Caco-2 (cell line): ENCODE data around the gene TRAK1. TPM values are rescaled to one million over a fixed set of nuclear protein-coding genes. Genes with fewer than 3 reads are reported as not detected.
A peak's percentile ranks its signal among the peaks of the same experiment; 100 is the strongest.

Source experiments
- BruUV-seq: library from RNA; stranded (reverse); fragments of 400-500 nt; replicated peaks from 2 replicates; lab custom pipeline; 2021; lab: Mats Ljungman, UMichigan
- CTCF ChIA-PET: fragments of 300-600 bp; sonication (Branson Sonifier 250); formaldehyde crosslinking; loops from one replicate; lab custom pipeline; 2022; ENCODE audit warnings: antibody characterized with exemption; lab: Charles Lee
- POLR2A ChIA-PET: fragments of 300-600 bp; sonication (Branson Sonifier 250); formaldehyde crosslinking; loops from one replicate; lab custom pipeline; 2022; ENCODE audit warnings: antibody characterized with exemption; lab: Charles Lee
- DNase-seq, 2 experiments: peaks; one replicate each; pipeline versions ENCODE4 v3.0.0 to v3.0.0-alpha.2; 2020 to 2022
- H3K27me3 ChIP-seq: replicated peaks from 2 replicates; pipeline ENCODE4 v1.6.0; 2011; ENCODE audit warnings: low read length; ENCODE audit not compliant: control insufficient read depth, insufficient read depth
- H3K36me3 ChIP-seq: 2 replicates; pipeline ENCODE4 v1.5.1; 2011; ENCODE audit warnings: low read length; ENCODE audit not compliant: control insufficient read depth, insufficient read depth
- H3K4me1 ChIP-seq: fragments of 250-450 bp; sonication (Bioruptor Pico); 2 replicates; pipeline ENCODE4 v1.5.1; 2020; ENCODE audit warnings: mild to moderate bottlenecking
- H3K4me3 ChIP-seq: 2 replicates; pipeline ENCODE4 v1.5.1; 2011; ENCODE audit warnings: low read depth, mild to moderate bottlenecking, control low read depth, low read length
- H3K9me3 ChIP-seq: fragments of 250-450 bp; sonication (Bioruptor Pico); 2 replicates; pipeline ENCODE4 v1.5.1; 2020; ENCODE audit warnings: mild to moderate bottlenecking, moderate library complexity
- H3K27ac Mint-ChIP-seq: one replicate; pipeline ENCODE4 v1.8.0; 2022; ENCODE audit warnings: mixed read lengths; ENCODE audit not compliant: unreplicated experiment
- H3K27me3 Mint-ChIP-seq: one replicate; pipeline ENCODE4 v1.8.0; 2022; ENCODE audit warnings: mixed read lengths; ENCODE audit not compliant: insufficient read depth, unreplicated experiment
- H3K36me3 Mint-ChIP-seq: one replicate; pipeline ENCODE4 v1.8.0; 2022; ENCODE audit warnings: mild to moderate bottlenecking, mixed read lengths; ENCODE audit not compliant: insufficient read depth, unreplicated experiment
- H3K4me1 Mint-ChIP-seq: one replicate; pipeline ENCODE4 v1.8.0; 2022; ENCODE audit warnings: low read depth, mixed read lengths; ENCODE audit not compliant: unreplicated experiment
- H3K4me3 Mint-ChIP-seq: one replicate; pipeline ENCODE4 v1.8.0; 2022; ENCODE audit warnings: mild to moderate bottlenecking, moderate library complexity, mixed read lengths; ENCODE audit not compliant: unreplicated experiment
- H3K9me3 Mint-ChIP-seq: one replicate; pipeline ENCODE4 v1.8.0; 2022; ENCODE audit warnings: mixed read lengths; ENCODE audit not compliant: unreplicated experiment
- intact Hi-C: fragments of 100-400 bp; cut with micrococcal nuclease; formaldehyde crosslinking; loops from one replicate; pipeline ENCODE4 v1.10.0; 2022; ENCODE audit not compliant: unreplicated experiment
- total RNA-seq: library from RNA; stranded (reverse); gene quantifications from 2 replicates; pipeline ENCODE4 v1.2.3, GENCODE V29; 2022
- TF ChIP-seq, protein P1 (sequence below), 2 experiments: fragments of 200-600 bp in 1 of 2; IDR thresholded peaks; 1 replicate in 1 of 2; 2 replicates in 1 of 2; pipeline versions ENCODE4 v1.5.1 to v1.8.0; 2011 to 2022; ENCODE audit warnings: antibody characterized with exemption in 1 of 2, control low read depth in 1 of 2, inconsistent platforms in 1 of 2, low read depth in 1 of 2, low read length in 1 of 2, mild to moderate bottlenecking in 1 of 2, moderate library complexity in 1 of 2; ENCODE audit not compliant: insufficient read depth in 1 of 2, severe bottlenecking in 1 of 2, unreplicated experiment in 1 of 2

Gene TRAK1
- total RNA-seq, 1 experiment from 2014 or later: 33.3 TPM

DNA sequence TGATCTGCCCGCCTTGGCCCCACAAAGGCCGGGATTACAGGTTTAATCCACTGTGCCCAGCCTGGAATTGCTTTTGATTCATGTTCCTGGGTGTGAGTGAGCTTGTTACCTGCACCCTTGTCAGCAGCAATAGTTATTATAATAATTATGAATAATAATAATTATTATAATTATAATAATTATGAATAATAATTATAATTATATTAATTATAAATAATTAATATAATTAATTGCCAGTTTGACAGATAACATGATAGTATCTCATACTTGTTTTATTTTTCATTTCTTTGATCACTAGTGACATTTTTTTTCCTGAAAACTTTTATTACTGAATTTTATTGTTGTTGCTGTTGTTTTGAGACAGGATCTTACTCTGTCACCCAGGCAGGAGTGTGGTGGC, 21.1 kb upstream of the TRAK1 start:
- Mint-ChIP-seq H3K27me3 (no peaks in the 10 kb centered on the region), H3K4me3 (no peak overlapping the region), H3K9me3 (no peaks in the 10 kb centered on the region), H3K27ac (no peak overlapping the region), H3K36me3 (no peaks in the 10 kb centered on the region), H3K4me1 (no peaks in the 10 kb centered on the region)
- Histone ChIP-seq H3K4me1 (no peaks in the 10 kb centered on the region), H3K4me3 (no peak overlapping the region), H3K27me3 (no peaks in the 10 kb centered on the region), H3K36me3 (no peaks in the 10 kb centered on the region), H3K9me3 (no peaks in the 10 kb centered on the region)
- ChIA-PET POLR2A (no interaction called here), CTCF (no interaction called here)
- TF ChIP-seq, protein P1, sequence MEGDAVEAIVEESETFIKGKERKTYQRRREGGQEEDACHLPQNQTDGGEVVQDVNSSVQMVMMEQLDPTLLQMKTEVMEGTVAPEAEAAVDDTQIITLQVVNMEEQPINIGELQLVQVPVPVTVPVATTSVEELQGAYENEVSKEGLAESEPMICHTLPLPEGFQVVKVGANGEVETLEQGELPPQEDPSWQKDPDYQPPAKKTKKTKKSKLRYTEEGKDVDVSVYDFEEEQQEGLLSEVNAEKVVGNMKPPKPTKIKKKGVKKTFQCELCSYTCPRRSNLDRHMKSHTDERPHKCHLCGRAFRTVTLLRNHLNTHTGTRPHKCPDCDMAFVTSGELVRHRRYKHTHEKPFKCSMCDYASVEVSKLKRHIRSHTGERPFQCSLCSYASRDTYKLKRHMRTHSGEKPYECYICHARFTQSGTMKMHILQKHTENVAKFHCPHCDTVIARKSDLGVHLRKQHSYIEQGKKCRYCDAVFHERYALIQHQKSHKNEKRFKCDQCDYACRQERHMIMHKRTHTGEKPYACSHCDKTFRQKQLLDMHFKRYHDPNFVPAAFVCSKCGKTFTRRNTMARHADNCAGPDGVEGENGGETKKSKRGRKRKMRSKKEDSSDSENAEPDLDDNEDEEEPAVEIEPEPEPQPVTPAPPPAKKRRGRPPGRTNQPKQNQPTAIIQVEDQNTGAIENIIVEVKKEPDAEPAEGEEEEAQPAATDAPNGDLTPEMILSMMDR (IDR thresholded peaks at IDR 0.05; ENCODE audit: insufficient read depth in 1 of 2, low read depth in 1 of 2, low read length in 1 of 2, severe bottlenecking in 1 of 2, unreplicated experiment in 1 of 2): no peak
- no peak for DNase-seq
- no TSS peak for BruUV-seq
- intact Hi-C loops: no loop called here

DNA sequence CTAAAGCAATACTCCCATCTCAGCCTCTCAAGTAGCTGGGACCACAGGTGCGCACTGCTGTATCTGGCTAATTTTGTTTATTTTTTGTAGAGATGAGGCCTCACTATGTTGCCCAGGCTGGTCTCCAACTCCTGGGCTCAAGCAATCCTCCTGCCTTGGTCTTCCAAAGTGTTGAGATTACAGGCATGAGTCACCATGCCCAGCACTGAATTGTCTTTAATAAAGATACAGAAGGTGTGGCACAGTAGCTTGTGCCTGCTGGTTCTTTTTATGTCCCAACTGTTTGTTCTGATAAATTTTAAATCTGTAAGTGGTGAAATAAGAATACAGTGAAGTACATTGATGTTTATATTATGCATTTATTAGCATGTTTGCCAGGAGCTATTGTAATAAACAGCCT, 20.6 kb upstream of the TRAK1 start:
- H3K4me3 Mint-ChIP-seq: no peak overlapping the region
- ChIA-PET POLR2A (no interaction called here), CTCF (no interaction called here)
- DNase-seq: no peak
- Histone ChIP-seq H3K27me3 (no peaks in the 10 kb centered on the region), H3K36me3 (no peaks in the 10 kb centered on the region), H3K4me3 (no peak overlapping the region), H3K9me3 (no peaks in the 10 kb centered on the region), H3K4me1 (no peaks in the 10 kb centered on the region)
- no peaks in the 10 kb centered on the region for H3K9me3 Mint-ChIP-seq
- TF ChIP-seq, protein P1 (IDR thresholded peaks at IDR 0.05; ENCODE audit: insufficient read depth in 1 of 2, low read depth in 1 of 2, low read length in 1 of 2, severe bottlenecking in 1 of 2, unreplicated experiment in 1 of 2): no peak
- H3K27me3 Mint-ChIP-seq: no peaks in the 10 kb centered on the region
- BruUV-seq: no TSS peak
- no peak overlapping the region for H3K27ac Mint-ChIP-seq
- intact Hi-C loops: no loop called here
- no peaks in the 10 kb centered on the region for H3K4me1 Mint-ChIP-seq
- H3K36me3 Mint-ChIP-seq: no peaks in the 10 kb centered on the region

DNA sequence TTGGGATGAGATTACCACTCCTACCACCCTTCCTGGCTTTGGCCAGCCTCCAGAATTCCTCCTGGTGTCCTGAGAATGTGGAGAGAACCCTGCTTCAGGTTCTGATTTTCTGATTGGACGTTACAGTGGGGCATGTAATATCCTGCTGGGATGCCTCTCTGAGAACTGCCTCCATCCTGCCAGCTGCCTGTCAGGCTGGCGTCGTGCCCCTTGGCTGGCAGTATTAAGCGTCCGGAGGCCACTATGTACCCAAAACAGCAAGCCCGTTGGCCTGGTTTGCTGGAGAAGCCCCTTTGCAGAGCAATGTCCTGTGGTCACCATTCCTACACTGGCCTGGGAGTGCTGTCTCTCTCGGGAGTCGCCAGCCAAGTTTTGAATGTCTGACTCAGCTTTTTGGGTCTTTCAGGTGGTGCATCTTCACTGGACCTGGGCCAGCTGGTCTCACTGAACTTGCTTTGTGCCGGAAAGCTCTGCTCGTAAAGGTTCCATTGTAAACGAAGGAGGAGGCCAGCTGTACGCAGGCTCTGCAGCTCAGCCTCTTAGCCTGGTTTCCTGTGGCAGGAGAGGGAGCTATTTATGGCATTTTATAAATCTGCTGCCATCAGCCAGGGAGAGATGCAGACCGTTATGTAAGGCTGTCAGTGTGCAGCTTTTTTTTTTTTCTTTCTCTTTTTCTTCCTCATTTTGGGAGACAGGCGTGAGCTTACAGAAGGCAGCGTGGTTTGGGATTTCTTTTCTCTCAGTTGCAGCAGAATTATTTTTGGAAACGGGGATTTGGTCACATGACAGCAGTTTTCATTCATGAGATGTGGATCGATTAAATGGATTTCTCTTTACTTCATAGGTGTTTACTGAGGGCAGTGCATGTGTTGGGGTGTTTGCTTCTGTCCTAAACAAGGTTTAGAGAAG, 19.0 kb upstream of the TRAK1 start:
- no peaks in the 10 kb centered on the region for H3K4me1 ChIP-seq
- Mint-ChIP-seq H3K4me3 (no peak overlapping the region), H3K9me3 (no peaks in the 10 kb centered on the region), H3K4me1 (no peaks in the 10 kb centered on the region), H3K27ac (no peak overlapping the region), H3K36me3 (no peaks in the 10 kb centered on the region), H3K27me3 (no peaks in the 10 kb centered on the region)
- intact Hi-C loops: no loop called here
- peak in 1 of 2 experiments; percentile 15 for DNase-seq
- no peaks in the 10 kb centered on the region for H3K9me3 ChIP-seq
- TF ChIP-seq, protein P1 (IDR thresholded peaks at IDR 0.05; ENCODE audit: insufficient read depth in 1 of 2, low read depth in 1 of 2, low read length in 1 of 2, severe bottlenecking in 1 of 2, unreplicated experiment in 1 of 2): no peak
- POLR2A ChIA-PET: no interaction called here
- H3K4me3 ChIP-seq: no peak overlapping the region
- H3K27me3 ChIP-seq: no peaks in the 10 kb centered on the region
- CTCF ChIA-PET: interaction anchor here (0.5 to 0.7 kb wide), 5 partner anchors 19 to 430 kb away, joined by 3 to 7 read pairs (median 4); partner anchors contain the start of gene VIPR1
- BruUV-seq: no TSS peak
- H3K36me3 ChIP-seq: no peaks in the 10 kb centered on the region
